ENCODE results near the gene CEMIP2. TPM values are rescaled to one million over a fixed set of nuclear protein-coding genes. Genes with fewer than 3 reads are reported as not detected.

Gene CEMIP2
- total RNA-seq, 6 donors from 2014 or later, result 113 to 277 (median 161) TPM

DNA sequence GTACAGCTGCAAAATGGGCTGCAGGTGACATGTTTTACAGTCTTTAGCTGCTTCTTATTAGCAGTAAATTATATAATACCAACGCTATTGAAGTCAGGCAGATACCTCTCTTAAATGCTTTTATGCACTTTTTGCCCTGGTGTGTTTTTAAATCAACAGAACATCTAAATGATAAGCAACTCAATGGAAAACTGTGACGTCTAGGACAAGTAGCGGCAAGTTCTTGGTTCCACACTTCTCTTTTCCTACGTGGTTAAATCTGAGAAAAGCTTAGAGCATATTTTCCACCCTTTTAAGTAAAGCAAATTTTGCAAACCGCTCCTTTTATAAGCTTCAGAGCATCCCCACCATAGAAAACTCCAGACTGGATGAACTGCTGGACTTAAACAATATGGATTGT lies 58.1 kb downstream of the CEMIP2 start:
- no peaks in the 10 kb centered on the region for H3K4me1 ChIP-seq
- TF ChIP-seq EP300 (IDR thresholded peaks at IDR 0.05) (no peak), POLR2A (IDR thresholded peaks at IDR 0.05) (no peak), POLR2AphosphoS5 (IDR thresholded peaks at IDR 0.05) (no peak)
- TF ChIP-seq, protein P1, sequence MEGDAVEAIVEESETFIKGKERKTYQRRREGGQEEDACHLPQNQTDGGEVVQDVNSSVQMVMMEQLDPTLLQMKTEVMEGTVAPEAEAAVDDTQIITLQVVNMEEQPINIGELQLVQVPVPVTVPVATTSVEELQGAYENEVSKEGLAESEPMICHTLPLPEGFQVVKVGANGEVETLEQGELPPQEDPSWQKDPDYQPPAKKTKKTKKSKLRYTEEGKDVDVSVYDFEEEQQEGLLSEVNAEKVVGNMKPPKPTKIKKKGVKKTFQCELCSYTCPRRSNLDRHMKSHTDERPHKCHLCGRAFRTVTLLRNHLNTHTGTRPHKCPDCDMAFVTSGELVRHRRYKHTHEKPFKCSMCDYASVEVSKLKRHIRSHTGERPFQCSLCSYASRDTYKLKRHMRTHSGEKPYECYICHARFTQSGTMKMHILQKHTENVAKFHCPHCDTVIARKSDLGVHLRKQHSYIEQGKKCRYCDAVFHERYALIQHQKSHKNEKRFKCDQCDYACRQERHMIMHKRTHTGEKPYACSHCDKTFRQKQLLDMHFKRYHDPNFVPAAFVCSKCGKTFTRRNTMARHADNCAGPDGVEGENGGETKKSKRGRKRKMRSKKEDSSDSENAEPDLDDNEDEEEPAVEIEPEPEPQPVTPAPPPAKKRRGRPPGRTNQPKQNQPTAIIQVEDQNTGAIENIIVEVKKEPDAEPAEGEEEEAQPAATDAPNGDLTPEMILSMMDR (IDR thresholded peaks at IDR 0.05), result no peak
- DNase-seq (no peak), ATAC-seq (ENCODE audit: low FRiP score in 2 of 2) (no peak)
- H3K27me3 ChIP-seq, result no peaks in the 10 kb centered on the region
- no peak overlapping the region for H3K27ac ChIP-seq
- 72 to 79% methylated on average over 5 of the region's 5 CpGs for WGBS, 2 donors
- no peaks in the 10 kb centered on the region for H3K9me3 ChIP-seq
- H3K36me3 ChIP-seq, result peaks cover 26 to 94% (median 74%) of the 10 kb centered on the region in 4 donors
- H3K4me3 ChIP-seq, result no peak overlapping the region

DNA sequence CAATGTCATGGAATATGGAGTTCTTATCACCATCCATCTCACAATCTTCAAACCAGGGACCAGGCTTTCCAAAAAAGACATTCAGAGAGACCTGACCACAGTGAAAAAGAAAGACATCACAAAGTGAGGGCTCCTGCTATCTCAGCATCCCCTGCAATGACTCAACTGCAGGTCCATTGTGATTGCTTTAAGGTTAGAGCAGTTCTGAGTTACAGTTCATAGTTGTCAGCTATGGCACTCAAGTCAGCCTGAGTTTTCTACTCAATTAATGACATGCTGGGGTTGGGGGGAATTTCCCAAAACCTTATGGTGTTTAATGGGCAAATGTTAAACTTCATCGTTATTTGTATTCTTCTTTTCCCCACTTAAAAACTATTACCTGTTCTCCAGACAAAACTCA lies 58.9 kb downstream of the CEMIP2 start:
- 97 to 100% methylated on average over 1 of the region's 1 CpG for WGBS, 2 donors
- TF ChIP-seq POLR2AphosphoS5 (IDR thresholded peaks at IDR 0.05) (no peak), POLR2A (IDR thresholded peaks at IDR 0.05) (no peak), EP300 (IDR thresholded peaks at IDR 0.05) (no peak)
- TF ChIP-seq, protein P1 (IDR thresholded peaks at IDR 0.05), result no peak
- H3K4me3 ChIP-seq, result no peak overlapping the region
- H3K36me3 ChIP-seq, result peaks cover 26 to 94% (median 73%) of the 10 kb centered on the region in 4 donors
- ATAC-seq (ENCODE audit: low FRiP score in 2 of 2) (no peak), DNase-seq (no peak)
- no peaks in the 10 kb centered on the region for H3K27me3 ChIP-seq
- no peaks in the 10 kb centered on the region for H3K4me1 ChIP-seq
- H3K9me3 ChIP-seq, result no peaks in the 10 kb centered on the region
- no peak overlapping the region for H3K27ac ChIP-seq

DNA sequence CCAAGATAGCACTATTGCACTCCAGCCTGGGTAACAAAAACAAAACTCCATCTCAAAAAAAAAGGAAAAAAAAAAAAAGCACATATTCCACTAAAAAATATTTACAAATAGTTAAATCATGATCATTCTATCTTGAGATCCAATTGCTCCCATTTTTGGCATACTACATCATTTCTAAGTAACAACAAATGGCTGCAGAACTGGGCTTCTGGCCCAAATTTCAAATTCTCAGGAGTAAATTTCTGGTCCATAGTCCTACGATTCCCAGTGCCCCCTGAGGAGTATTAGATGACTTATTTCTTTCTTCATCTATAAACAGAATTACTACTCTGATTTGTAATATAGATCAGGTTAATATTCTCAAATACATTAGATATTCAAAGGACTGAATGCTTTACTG lies 62.1 kb downstream of the CEMIP2 start:
- DNase-seq, result no peak
- H3K4me1 ChIP-seq, result peaks cover 0 to 6% (median 2%) of the 10 kb centered on the region in 4 donors
- H3K27me3 ChIP-seq, result no peaks in the 10 kb centered on the region
- WGBS, 2 donors, result 78 to 81% methylated on average over 1 of the region's 1 CpG
- no peak for ATAC-seq (ENCODE audit: low FRiP score in 2 of 2)
- TF ChIP-seq EP300 (IDR thresholded peaks at IDR 0.05) (no peak), POLR2A (IDR thresholded peaks at IDR 0.05) (no peak), POLR2AphosphoS5 (IDR thresholded peaks at IDR 0.05) (no peak)
- TF ChIP-seq, protein P1 (IDR thresholded peaks at IDR 0.05), result no peak
- H3K36me3 ChIP-seq, result peaks cover 22 to 94% (median 60%) of the 10 kb centered on the region in 4 donors
- no peak overlapping the region for H3K27ac ChIP-seq
- no peaks in the 10 kb centered on the region for H3K9me3 ChIP-seq
- no peak overlapping the region for H3K4me3 ChIP-seq

DNA sequence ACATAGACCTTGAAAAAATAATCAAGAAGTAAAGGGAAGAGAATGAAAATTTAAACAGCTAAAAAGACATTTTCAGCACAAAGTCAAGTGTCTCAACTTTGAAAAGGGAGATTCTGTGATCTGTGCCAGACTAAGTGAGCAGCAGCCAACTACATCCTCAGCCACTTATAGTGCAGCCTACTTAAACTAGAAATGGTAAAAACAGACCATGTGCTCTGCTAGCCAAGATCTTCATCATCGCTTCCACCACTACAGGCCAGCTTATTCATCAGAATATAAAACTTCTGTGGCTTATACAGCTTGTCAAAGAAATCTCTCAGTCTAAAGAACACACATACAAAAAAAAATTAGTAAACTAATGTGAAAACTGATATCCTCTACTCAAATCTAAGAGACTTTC lies 63.5 kb downstream of the CEMIP2 start:
- Histone ChIP-seq H3K27ac (peak overlapping the region in 1 of 4 donors; percentile 74), H3K4me1 (peaks cover 0 to 6% (median 2%) of the 10 kb centered on the region in 4 donors), H3K9me3 (no peaks in the 10 kb centered on the region), H3K27me3 (no peaks in the 10 kb centered on the region), H3K36me3 (peaks cover 16 to 94% (median 59%) of the 10 kb centered on the region in 4 donors), H3K4me3 (no peak overlapping the region)
- DNase-seq (no peak), ATAC-seq (ENCODE audit: low FRiP score in 2 of 2) (peak in 1 of 2 donors; percentile 34)
- 88 to 96% methylated on average over 1 of the region's 1 CpG for WGBS, 2 donors
- TF ChIP-seq, protein P1 (IDR thresholded peaks at IDR 0.05), result no peak

DNA sequence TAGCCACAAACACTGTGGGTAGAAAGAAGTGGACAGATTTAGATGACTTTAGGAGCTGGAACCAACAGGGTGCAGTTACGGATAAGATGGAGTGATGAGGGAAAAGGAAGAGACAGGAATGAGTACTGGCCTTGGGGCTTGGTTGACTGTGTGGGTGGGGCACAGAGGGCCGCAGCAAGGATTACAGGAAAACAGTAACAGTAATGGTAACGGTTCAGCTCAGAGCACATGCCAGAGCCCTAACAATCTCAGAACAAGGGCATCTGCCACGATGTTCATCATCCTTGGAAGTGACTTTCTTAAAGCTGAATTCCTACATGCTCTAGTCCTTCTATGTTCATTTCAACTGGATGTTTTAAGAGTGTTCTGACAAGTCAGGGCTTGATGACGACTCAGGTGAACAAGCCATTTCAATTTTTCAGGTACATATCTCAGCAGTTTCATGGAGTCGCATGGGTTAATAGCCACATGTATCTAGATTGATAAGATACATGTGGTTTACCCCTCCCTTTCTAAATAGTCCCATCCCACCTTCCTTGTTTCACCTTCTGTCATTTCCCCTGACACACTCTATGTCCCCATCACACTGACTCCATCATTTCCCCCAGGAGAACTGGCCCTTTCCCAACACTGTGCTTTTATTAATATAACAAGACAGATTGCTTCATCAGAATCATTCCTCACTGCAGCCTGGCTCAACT lies 65.0 kb downstream of the CEMIP2 start:
- TF ChIP-seq POLR2AphosphoS5 (IDR thresholded peaks at IDR 0.05), result peak in 1 of 2 donors; percentile 10
- TF ChIP-seq EP300 (IDR thresholded peaks at IDR 0.05), result no peak
- no peak for TF ChIP-seq POLR2A (IDR thresholded peaks at IDR 0.05)
- TF ChIP-seq, protein P1 (IDR thresholded peaks at IDR 0.05), result no peak
- no peaks in the 10 kb centered on the region for H3K9me3 ChIP-seq
- WGBS, 2 donors, result 90 to 94% methylated on average over 6 of the region's 6 CpGs
- H3K4me3 ChIP-seq, result no peak overlapping the region
- ATAC-seq (ENCODE audit: low FRiP score in 2 of 2) (peak in 1 of 2 donors; percentile 15), DNase-seq (no peak)
- H3K36me3 ChIP-seq, result peaks cover 20 to 94% (median 58%) of the 10 kb centered on the region in 4 donors
- no peaks in the 10 kb centered on the region for H3K27me3 ChIP-seq
- peak overlapping the region in 3 of 4 donors; percentile 8 to 74 (median 9) for H3K27ac ChIP-seq
- H3K4me1 ChIP-seq, result peaks cover 0 to 6% (median 2%) of the 10 kb centered on the region in 4 donors
